Medulla oblongata (tissue), 1 donor: ENCODE data around the gene SCLY.

Experiments
- DNase-seq: peaks from one replicate; pipeline ENCODE4 v3.0.0-alpha.2; 2015; ENCODE audit errors: extremely low spot score

Gene SCLY

DNA sequence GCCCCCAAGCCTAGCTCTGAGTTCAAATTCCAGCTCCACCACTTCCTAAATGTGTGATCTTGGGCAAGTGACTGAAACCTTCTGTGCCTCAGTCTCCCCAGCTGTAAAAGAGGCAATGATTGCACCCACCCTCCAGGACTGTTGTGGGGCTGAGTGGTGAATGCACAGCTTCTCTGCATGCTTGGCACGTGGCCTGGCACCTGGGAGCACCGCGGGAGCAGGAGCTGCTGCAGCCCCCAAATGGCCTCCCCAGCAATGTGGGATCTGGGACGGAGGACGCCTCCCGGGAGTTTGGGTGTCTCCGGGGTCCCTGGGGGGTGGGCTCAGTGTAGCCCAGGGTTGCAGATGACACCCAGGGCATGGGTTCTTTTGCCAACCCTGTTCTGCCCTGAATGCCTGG, 79.2 kb downstream of the SCLY start:
- no peak for DNase-seq

DNA sequence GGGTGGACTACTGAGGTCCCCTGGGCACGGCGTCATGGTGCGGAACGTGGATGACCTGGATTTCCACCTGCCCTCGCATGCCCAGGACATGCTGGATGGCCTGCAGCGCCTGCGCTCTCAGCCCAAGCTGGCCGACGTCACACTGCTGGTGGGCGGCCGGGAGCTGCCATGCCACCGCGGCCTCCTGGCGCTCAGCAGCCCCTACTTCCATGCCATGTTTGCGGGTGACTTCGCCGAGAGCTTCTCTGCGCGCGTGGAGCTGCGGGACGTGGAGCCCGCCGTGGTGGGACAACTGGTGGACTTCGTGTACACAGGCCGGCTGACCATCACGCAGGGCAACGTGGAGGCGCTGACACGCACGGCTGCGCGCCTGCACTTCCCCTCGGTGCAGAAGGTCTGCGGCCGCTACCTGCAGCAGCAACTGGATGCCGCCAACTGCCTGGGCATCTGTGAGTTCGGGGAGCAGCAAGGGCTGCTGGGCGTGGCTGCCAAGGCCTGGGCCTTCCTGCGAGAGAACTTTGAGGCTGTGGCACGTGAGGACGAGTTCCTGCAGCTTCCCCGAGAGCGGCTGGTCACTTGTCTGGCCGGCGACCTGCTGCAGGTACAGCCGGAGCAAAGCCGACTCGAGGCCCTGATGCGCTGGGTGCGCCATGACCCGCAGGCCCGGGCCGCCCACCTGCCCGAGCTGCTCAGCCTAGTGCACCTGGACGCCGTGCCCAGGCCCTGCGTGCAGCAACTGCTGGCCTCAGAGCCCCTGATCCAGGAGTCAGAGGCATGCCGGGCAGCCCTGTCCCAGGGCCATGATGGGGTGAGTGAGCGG, 80.1 kb downstream of the SCLY start:
- no peak for DNase-seq

DNA sequence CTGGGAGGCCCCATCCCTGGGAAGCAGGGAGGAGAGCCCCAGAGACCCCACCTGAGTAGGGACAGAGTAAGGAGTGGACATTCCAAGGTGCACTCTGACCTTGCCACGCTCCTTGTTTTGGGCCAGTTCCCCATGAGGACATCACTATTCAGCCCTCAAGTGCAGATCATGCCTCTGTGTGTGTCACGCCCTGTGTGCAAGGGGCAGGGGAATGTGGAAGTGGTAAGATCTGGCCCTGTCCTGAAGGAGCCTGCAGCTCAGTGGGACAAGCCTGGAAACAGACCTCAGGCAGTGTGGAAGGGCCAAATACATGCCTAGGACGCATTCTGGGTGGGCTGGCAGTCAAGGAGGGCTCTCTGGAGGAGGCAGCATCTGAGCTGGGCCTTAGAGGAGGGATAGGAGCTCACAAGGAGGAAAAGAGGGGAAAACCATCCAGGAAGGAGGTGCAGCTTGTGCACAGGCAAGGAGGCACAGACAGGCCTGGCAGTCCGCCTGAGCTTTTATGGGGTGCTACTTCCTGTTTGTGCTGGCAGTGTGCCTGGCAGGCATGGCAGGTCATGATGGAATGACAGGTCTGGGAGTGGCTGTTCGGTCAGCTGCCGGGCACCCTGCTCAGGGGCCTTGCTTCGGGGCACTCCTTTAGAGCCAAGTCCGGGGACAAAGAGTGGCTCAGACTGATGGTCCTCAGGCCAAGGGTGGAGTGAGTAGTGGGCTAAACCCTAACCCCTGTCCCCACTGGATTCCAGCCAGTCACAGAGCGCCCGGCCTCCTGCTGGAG, 80.9 kb downstream of the SCLY start:
- DNase-seq: no peak

DNA sequence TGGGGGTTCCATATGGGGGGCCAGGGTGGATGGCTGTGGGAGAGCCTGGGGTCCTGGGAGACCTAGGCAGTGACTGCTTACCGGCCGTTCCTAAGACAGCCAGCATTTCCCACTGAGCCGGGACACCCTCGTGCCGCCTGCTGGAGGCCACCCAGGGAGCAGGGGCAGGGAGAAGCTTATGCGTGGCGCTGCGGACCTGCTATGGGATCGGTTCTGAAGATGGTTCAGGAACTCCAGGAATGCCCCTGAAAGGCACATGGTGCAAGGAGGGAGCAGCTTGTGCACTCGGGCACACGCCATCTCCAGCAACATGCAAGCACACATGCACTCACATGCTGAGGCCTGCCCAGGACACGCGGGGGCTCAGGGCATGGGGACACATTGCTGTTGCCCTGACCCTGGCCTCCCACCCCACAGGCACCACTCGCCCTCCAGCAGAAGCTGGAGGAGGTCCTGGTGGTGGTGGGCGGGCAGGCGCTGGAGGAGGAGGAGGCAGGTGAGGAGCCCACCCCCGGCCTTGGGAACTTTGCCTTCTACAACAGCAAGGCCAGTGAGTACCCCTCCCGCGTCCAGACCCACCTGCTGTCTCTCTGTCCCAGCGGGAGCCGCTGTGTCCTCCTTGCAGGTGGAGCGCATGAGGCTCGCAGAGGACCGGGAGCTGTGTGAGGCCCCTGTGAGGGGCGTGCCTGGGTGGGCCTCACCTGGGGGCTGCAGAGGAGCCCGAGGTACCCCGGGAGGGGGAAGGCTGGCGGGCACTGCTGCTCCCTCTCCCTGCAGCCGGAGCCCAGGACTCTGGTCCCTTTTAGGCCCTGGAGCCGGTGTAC, 81.8 kb downstream of the SCLY start:
- DNase-seq: no peak

DNA sequence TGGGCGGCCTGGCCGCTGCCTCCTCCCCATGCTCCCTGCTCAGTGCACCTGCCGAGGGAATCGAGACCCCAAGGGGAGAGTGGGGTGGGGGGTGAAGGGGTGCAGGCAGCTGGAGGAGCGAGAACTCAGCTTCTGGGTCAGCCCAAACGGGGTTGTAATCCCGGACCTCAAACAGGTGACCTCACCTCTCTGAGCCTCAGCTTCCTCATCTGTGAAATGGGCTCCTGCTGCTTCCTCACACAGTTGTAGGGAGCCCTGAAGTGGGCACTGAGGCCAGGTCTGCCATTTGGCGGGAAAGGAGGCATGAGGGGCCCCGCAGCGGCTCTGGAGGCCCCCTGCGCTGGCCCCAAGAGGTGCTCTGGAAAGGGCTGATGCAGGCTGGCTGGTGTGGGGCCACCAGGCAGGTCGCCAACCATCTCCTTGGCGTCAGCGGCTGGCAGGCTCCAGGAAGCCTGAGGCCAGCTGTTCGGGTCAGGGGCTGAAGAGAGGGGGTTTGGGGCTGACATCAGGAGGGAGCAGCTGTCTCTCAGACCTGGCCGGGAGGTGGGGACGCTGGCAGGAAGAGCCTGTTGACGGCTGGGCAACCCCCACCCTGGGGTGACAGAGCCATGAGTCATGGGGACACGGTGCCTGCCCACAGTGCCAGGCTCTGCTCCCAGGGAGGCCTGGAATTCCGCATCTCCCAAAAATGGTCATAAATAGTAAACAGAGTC, 82.6 kb downstream of the SCLY start:
- no peak for DNase-seq

DNA sequence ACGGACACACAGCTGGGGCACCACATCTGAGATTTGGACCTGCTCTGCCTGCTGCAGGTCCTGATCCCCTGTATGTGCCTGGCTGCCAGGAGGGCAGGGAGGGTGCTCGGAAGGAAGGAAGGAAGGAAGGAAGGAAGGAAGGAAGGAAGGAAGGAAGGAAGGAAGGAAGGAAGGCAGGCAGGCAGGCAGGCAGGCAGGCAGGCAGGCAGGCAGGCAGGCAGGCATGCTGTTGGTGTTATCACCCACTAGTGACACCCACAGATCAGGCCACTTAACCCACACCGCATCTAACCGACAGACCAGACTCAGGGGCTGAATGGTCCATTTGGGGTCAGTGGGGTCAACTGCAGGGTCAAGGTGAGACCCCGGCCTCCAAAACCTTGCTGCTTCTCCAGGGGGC, 83.5 kb downstream of the SCLY start:
- DNase-seq: no peak

DNA sequence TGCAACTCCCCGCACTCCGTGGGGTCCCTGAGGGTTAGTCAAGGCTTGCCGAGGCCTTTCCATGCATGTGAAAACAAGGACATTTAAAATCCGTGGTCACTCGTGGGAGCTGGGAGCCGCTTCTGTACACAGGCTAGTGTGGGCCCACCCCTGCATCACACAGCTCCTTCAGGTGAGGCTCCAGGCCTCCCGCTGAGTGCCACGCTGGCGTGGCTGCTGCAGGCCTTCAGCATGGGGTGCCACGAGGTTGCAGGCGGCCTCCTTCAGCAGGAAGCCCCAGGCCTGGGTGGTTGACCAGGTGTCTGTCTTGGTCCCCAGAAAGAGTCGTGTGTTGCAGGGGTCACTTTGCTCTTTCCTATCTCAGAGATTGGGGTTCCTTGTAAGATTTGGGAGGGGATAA, 84.2 kb downstream of the SCLY start:
- DNase-seq: no peak

DNA sequence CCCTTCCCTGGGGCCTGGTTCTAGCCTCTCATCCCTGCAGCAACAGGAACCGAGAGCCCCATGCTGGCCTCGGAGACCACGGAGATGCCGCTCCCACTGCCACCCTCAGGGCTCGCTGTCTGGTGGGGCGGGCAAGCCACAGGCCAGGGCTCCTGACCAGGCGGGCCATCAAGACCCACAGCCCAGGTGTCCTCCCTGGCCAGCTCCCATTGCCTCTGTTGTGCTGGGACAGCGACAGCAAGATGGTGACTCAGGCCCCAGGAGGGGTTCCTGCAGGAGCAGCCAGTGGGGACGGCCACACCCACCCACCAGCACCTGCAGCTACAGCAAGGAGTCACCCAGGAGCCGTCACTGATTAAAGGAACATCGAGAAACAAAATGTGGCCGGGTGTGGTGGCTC, 85.0 kb downstream of the SCLY start:
- DNase-seq: no peak

DNA sequence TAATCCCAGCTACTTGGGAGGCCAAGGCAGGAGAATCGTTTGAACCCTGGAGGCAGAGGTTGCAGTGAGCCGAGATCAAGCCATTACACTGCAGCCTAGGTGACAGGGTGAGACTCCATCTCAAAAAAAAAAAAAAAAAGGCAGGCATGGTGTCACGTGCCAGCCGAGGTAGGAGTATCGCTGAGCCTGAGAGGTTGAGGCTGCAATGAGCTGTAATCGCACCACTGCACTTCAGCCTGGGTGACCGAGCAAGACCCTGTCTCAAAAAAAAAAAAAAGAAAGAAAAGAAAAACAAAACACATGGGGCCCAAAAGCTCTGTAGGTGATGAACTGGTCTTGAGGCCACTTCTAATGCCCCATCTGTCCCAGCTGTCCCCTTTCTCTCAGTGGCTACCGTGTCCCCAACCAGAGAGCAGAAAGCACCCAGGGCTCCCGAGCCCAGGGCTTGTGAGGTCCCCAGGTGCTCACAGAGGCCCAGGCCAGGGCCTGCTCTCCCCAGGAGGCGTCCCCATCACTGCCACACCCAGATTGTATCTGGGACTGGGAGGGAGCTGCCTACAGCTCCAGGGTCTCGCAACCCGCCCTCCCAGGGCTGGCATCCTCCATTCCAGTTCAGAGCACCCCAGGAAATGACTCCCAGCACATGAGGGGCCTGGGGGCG, 86.2 kb downstream of the SCLY start:
- DNase-seq: no peak

DNA sequence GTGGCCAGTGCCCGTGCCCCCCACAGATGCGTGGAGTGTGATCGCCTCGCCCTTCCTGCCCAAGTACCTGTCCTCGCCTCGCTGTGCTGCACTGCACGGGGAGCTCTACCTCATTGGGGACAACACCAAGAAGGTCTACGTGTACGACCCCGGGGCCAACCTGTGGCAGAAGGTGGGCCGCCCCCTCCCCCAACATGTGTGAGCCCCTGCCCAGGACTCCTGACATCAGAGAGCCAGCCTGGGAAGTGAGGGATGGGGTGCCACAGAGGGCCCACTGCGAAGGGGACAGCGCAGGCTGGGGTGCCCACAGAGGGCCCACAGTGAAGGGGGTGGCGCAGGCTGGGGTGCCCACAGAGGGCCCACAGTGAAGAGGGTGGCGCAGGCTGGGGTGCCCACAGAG, 88.2 kb downstream of the SCLY start:
- DNase-seq: no peak
